Right renal cortex interstitium (tissue), 3 donors: Measurements from ENCODE around the gene CCDC17. TPM values are rescaled to one million over a fixed set of nuclear protein-coding genes. Genes with fewer than 3 reads are reported as not detected.

Experiments used
- DNase-seq, 3 donors: peaks; one replicate each; pipeline ENCODE4 v3.0.0-alpha.2; 2013; ENCODE audit warnings: low read depth in 3 of 3, low spot score in 2 of 3
- polyA plus RNA-seq, 3 donors: library from polyadenylated mRNA; unstranded; fragments of 120-200 nt; gene quantifications; one replicate each; pipeline ENCODE4 v1.2.1, GENCODE V29; 2013; ENCODE audit not compliant: insufficient read length in 3 of 3

Gene CCDC17
- polyA plus RNA-seq, result 1 to 10 TPM in 2 of 3 donors, under 1 TPM in 1; 0.97 to 2.2 (median 1.9) TPM

- DNase-seq, result no peak
Observed at GRCh38 chr1:45623972-45624371, at the start of gene CCDC17. Gene CCDC17 (minus strand): TSS chr1:45624054. CDS start chr1:45623909, 145 bp downstream.

GRCh38 chr1:45669859-45670655 is 46.2 kb upstream of the CCDC17 start:
- DNase-seq, result no peak

- no peak for DNase-seq
Observed at GRCh38 chr1:45669379-45669778, 45.5 kb upstream of the CCDC17 start.

GRCh38 chr1:45668526-45668925 is 44.7 kb upstream of the CCDC17 start:
- DNase-seq, result no peak

- no peak for DNase-seq
Observed at GRCh38 chr1:45667321-45668111, 43.7 kb upstream of the CCDC17 start.

GRCh38 chr1:45666836-45667235 is 43.0 kb upstream of the CCDC17 start:
- no peak for DNase-seq

- DNase-seq, result no peak
Observed at GRCh38 chr1:45660336-45660735, 36.5 kb upstream of the CCDC17 start.

- DNase-seq, result no peak
Observed at GRCh38 chr1:45659222-45659621, 35.4 kb upstream of the CCDC17 start.

GRCh38 chr1:45658171-45658570 is 34.3 kb upstream of the CCDC17 start:
- no peak for DNase-seq

GRCh38 chr1:45656573-45657226 is 32.8 kb upstream of the CCDC17 start:
- DNase-seq, result no peak

GRCh38 chr1:45654540-45655280 is 30.9 kb upstream of the CCDC17 start:
- no peak for DNase-seq

- no peak for DNase-seq
Observed at GRCh38 chr1:45647248-45648021, 23.6 kb upstream of the CCDC17 start.

GRCh38 chr1:45644661-45645060 is 20.8 kb upstream of the CCDC17 start:
- no peak for DNase-seq

- DNase-seq, result peak in 1 of 3 donors; percentile 4
Observed at GRCh38 chr1:45643978-45644377, 20.1 kb upstream of the CCDC17 start.

GRCh38 chr1:45643321-45643720 is 19.5 kb upstream of the CCDC17 start:
- DNase-seq, result no peak

- DNase-seq, result no peak
Observed at GRCh38 chr1:45640293-45640692, 16.4 kb upstream of the CCDC17 start.

GRCh38 chr1:45635211-45635610 is 11.4 kb upstream of the CCDC17 start:
- no peak for DNase-seq

GRCh38 chr1:45630429-45630828 is 6.6 kb upstream of the CCDC17 start:
- DNase-seq, result no peak

- DNase-seq, result no peak
Observed at GRCh38 chr1:45629035-45629434, 5.2 kb upstream of the CCDC17 start.
